B cell (primary cell): ENCODE data around the gene KRTAP3-1. TPM values are rescaled to one million over a fixed set of nuclear protein-coding genes. Genes with fewer than 3 reads are reported as not detected.

ENCODE experiments used
- ATAC-seq: fragments of 200-7000 bp; cut with Tn5 transposase; one replicate; pipeline ENCODE4 v1.10.0; 2021; ENCODE audit warnings: low read depth, mild to moderate bottlenecking, moderate number of reproducible peaks, moderate library complexity
- CTCF ChIA-PET: fragments of 350-600 bp; sonication (Branson Sonifier 250); formaldehyde crosslinking; loops from one replicate; lab custom pipeline; 2021; ENCODE audit warnings: antibody characterized with exemption, inconsistent platforms; lab: Charles Lee
- POLR2A ChIA-PET: fragments of 350-600 bp; sonication (Branson Sonifier 250); formaldehyde crosslinking; loops from one replicate; lab custom pipeline; 2021; ENCODE audit warnings: antibody characterized with exemption; lab: Charles Lee
- DNase-seq: peaks from one replicate; pipeline ENCODE4 v3.0.0; 2013
- H2AFZ ChIP-seq: 2 replicates; pipeline ENCODE4 v1.6.1; 2012; ENCODE audit warnings: mild to moderate bottlenecking, low read depth, low read length; ENCODE audit not compliant: insufficient read depth, poor library complexity, severe bottlenecking
- H3K27ac ChIP-seq, 2 donors: 1 replicate in 1 of 2; 2 replicates in 1 of 2; pipeline ENCODE4 v1.5.1; 2012 to 2013; ENCODE audit warnings: low read length in 2 of 2, mild to moderate bottlenecking in 2 of 2, moderate library complexity in 1 of 2
- H3K27me3 ChIP-seq, 4 experiments: fragments of 200-600 bp in 1 of 4; sonication (generic) in 1 of 4; replicated peaks in 1 of 4; 1 replicate in 2 of 4; 2 replicates in 2 of 4; pipeline versions ENCODE4 v1.6.1 to v1.7.0; 2013 to 2016; ENCODE audit warnings: low read length in 3 of 4, mild to moderate bottlenecking in 2 of 4, mixed read lengths in 1 of 4, moderate library complexity in 1 of 4; ENCODE audit not compliant: insufficient read depth in 4 of 4, control insufficient read depth in 3 of 4; ENCODE audit errors: control extremely low read depth in 1 of 4
- H3K36me3 ChIP-seq, 2 experiments: replicated peaks in 1 of 2; 1 replicate in 1 of 2; 2 replicates in 1 of 2; pipeline versions ENCODE4 v1.6.1 to v1.7.1; 2013; ENCODE audit warnings: low read length in 1 of 2; ENCODE audit not compliant: insufficient read depth in 2 of 2, control insufficient read depth in 1 of 2; ENCODE audit errors: control extremely low read depth in 1 of 2, extremely low read depth in 1 of 2
- H3K4me1 ChIP-seq, 2 donors: fragments of 200-600 bp in 1 of 2; sonication (generic) in 1 of 2; 1 replicate in 1 of 2; 2 replicates in 1 of 2; pipeline versions ENCODE4 v1.5.1 to v1.6.1; 2013 to 2017; ENCODE audit warnings: low read length in 2 of 2; ENCODE audit not compliant: control insufficient read depth in 2 of 2, insufficient read depth in 2 of 2
- H3K4me2 ChIP-seq: replicated peaks from 2 replicates; pipeline ENCODE3; 2012; ENCODE audit warnings: mild to moderate bottlenecking, low read depth, low read length; ENCODE audit not compliant: poor library complexity, severe bottlenecking
- H3K4me3 ChIP-seq, 5 experiments: fragments of 200-600 bp in 1 of 5; sonication (generic) in 1 of 5; 1 replicate in 3 of 5; 2 replicates in 2 of 5; pipeline versions ENCODE4 v1.5.1 to v1.7.0; 2011 to 2016; ENCODE audit warnings: low read length in 4 of 5, mild to moderate bottlenecking in 4 of 5, low read depth in 2 of 5, control low read depth in 1 of 5, moderate library complexity in 1 of 5; ENCODE audit not compliant: insufficient read depth in 1 of 5; ENCODE audit errors: control extremely low read depth in 1 of 5, extremely low read depth in 1 of 5
- H3K79me2 ChIP-seq: fragments of 200-600 bp; sonication (generic); one replicate; pipeline ENCODE4 v1.6.0; 2016; ENCODE audit warnings: low read length; ENCODE audit not compliant: control insufficient read depth, insufficient read depth
- H3K9ac ChIP-seq: fragments of 200-600 bp; sonication (generic); 2 replicates; pipeline ENCODE4 v1.6.1; 2017; ENCODE audit warnings: mild to moderate bottlenecking, low read length, moderate library complexity
- H3K9me3 ChIP-seq, 3 donors: one replicate each; pipeline versions ENCODE4 v1.6.1 to v1.7.1; 2013; ENCODE audit warnings: low read length in 2 of 3; ENCODE audit not compliant: control insufficient read depth in 2 of 3, insufficient read depth in 1 of 3; ENCODE audit errors: control extremely low read depth in 1 of 3
- H4K20me1 ChIP-seq: 2 replicates; pipeline ENCODE4 v1.6.0; 2012; ENCODE audit warnings: mild to moderate bottlenecking, low read length; ENCODE audit not compliant: insufficient read depth, control insufficient read depth, poor library complexity, severe bottlenecking
- H3K27ac Mint-ChIP-seq: one replicate; pipeline ENCODE4 v1.8.0; 2021; ENCODE audit warnings: mixed read lengths
- H3K27me3 Mint-ChIP-seq: one replicate; pipeline ENCODE4 v1.8.0; 2021; ENCODE audit warnings: mixed read lengths
- H3K4me1 Mint-ChIP-seq: one replicate; pipeline ENCODE4 v1.8.0; 2021; ENCODE audit warnings: mixed read lengths
- H3K4me3 Mint-ChIP-seq: one replicate; pipeline ENCODE4 v1.8.0; 2021; ENCODE audit warnings: mixed read lengths
- H3K9me3 Mint-ChIP-seq: one replicate; pipeline ENCODE4 v1.8.0; 2022; ENCODE audit warnings: mixed read lengths; ENCODE audit not compliant: insufficient read depth
- EZH2 ChIP-seq: IDR thresholded peaks from 2 replicates; pipeline ENCODE4 v1.6.1; 2012; ENCODE audit warnings: borderline replicate concordance, low read depth, mild to moderate bottlenecking, moderate library complexity, low read length; ENCODE audit not compliant: insufficient read depth, poor library complexity, severe bottlenecking
- WGBS: methylation state at CpG from one replicate; pipeline ENCODE4 v1.1.5; 2013; ENCODE audit warnings: missing lambda C conversion rate; ENCODE audit not compliant: insufficient coverage; 5-methylcytosine and 5-hydroxymethylcytosine counted together
- intact Hi-C: fragments of 100-400 bp; cut with micrococcal nuclease; formaldehyde crosslinking; loops from one replicate; pipeline ENCODE4 v1.10.0; 2022
- polyA plus RNA-seq: library from polyadenylated mRNA; depleted of rRNA; stranded (reverse); fragments of >200 nt; gene quantifications from 2 replicates; pipeline ENCODE4 v1.2.3, GENCODE V29; 2012
- total RNA-seq, 2 donors: library from RNA; stranded (reverse); fragments of 120-200 nt in 1 of 2; gene quantifications; 1 replicate in 1 of 2; 2 replicates in 1 of 2; pipeline versions ENCODE4 v1.2.3 to v1.2.4, GENCODE V29; 2013 to 2022
- TF ChIP-seq, protein P1 (sequence below): fragments of 200-600 bp; IDR thresholded peaks from one replicate; pipeline ENCODE4 v1.8.0; 2022; ENCODE audit warnings: antibody characterized with exemption, mild to moderate bottlenecking

KRTAP3-1 gene
- total and polyA plus RNA-seq, 2 donors (not counting 1 experiment from before 2014, with no cell fraction given) = not detected

DNA sequence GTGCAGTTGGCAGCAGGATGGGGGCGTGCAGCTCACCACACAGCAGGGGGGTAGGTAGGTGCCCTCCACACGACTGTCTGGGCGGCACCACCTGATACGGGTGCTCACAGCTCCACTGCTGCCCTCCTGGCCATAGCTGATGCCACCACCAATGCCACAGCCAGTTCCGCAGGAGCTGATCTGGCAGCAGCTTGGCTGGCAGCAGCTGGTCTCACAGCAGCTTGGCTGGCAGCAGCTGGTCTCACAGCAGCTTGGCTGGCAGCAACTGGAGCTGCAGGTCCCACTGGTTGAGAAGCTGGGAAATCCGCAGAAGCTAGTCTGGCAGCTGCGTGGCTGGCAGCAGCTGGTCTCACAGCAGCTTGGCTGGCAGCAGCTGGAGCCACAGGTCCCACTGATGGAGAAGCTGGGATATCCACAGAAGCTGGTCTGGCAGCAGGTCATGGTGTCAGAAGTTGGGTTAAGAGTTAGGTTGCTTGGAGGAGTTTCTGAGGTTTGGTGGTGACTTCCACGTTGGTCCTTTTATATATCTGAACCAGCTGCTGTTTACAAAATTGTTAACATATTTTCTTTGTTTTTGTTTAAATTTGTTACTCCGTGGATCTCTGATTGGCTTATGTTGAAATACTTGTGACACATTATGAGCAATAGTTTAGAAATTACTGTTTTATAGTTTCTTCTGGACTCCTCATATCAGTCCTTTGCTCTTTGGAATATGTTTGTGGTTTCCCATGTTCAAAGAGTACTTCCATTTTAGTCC lies 18.0 kb upstream of the KRTAP3-1 start, which contains the start of gene KRTAP1-5:
Gene KRTAP1-5, minus strand, starts transcription at position 494 of the 757 bp plus-strand sequence. Its CDS starts 53 bp downstream, at position 441.
- Mint-ChIP-seq H3K9me3 (peaks cover 8% of the 10 kb centered on the region), H3K27ac (no peak within 1 kb of the TSS), H3K4me3 (no peak within 1 kb of the TSS), H3K4me1 (no peaks in the 10 kb centered on the region), H3K27me3 (peaks cover 66% of the 10 kb centered on the region)
- Histone ChIP-seq H3K4me1 (no peaks in the 10 kb centered on the region), H3K36me3 (no peaks in the 10 kb centered on the region), H3K4me3 (no peak within 1 kb of the TSS), H3K9me3 (no peaks in the 10 kb centered on the region), H3K79me2 (no peaks in the 10 kb centered on the region), H3K4me2 (no peak within 1 kb of the TSS), H2AFZ (no peak within 1 kb of the TSS), H3K9ac (no peak within 1 kb of the TSS), H3K27ac (no peak within 1 kb of the TSS), H3K27me3 (peaks cover 0 to 9% (median 3%) of the 10 kb centered on the region in 4 experiments), H4K20me1 (no peaks in the 10 kb centered on the region)
- 88% methylated on average over 7 of the region's 9 CpGs for WGBS
- DNase-seq = no peak
- ChIA-PET POLR2A (no interaction called here), CTCF (no interaction called here)
- TF ChIP-seq, protein P1, sequence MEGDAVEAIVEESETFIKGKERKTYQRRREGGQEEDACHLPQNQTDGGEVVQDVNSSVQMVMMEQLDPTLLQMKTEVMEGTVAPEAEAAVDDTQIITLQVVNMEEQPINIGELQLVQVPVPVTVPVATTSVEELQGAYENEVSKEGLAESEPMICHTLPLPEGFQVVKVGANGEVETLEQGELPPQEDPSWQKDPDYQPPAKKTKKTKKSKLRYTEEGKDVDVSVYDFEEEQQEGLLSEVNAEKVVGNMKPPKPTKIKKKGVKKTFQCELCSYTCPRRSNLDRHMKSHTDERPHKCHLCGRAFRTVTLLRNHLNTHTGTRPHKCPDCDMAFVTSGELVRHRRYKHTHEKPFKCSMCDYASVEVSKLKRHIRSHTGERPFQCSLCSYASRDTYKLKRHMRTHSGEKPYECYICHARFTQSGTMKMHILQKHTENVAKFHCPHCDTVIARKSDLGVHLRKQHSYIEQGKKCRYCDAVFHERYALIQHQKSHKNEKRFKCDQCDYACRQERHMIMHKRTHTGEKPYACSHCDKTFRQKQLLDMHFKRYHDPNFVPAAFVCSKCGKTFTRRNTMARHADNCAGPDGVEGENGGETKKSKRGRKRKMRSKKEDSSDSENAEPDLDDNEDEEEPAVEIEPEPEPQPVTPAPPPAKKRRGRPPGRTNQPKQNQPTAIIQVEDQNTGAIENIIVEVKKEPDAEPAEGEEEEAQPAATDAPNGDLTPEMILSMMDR = no peak
- TF ChIP-seq EZH2 = no peak
- ATAC-seq = no peak
- intact Hi-C loops = no loop called here

DNA sequence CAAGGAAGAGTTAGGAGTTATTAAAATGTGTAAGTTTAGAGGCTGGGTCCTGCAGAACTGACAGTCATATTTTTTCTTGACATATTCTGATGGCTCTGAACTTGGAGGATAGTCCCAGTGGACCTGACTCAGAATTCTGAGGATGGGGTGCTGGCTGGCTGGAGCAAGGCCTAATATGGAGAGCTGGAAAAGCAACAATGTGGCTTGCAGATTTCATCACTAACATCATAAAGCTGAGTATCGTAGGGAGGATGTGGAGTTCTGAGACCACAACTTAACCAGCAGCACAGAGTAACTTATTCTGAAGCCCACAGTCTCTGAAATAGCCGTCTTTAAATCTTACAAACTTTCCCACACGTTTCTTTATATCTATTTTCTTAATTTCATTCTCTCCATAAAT lies 15.8 kb upstream of the KRTAP3-1 start:
- intact Hi-C loops = no loop called here
- H4K20me1 ChIP-seq = no peaks in the 10 kb centered on the region
- no peak overlapping the region for H2AFZ ChIP-seq
- Mint-ChIP-seq H3K4me3 (no peak overlapping the region), H3K9me3 (peaks cover 11% of the 10 kb centered on the region), H3K27ac (no peak overlapping the region), H3K27me3 (peaks cover 62% of the 10 kb centered on the region), H3K4me1 (no peaks in the 10 kb centered on the region)
- H3K36me3 ChIP-seq = no peaks in the 10 kb centered on the region
- ATAC-seq (no peak), DNase-seq (no peak)
- no peak overlapping the region for H3K9ac ChIP-seq
- no CpG with 5 or more reads among the region's 3 CpGs for WGBS
- no peak overlapping the region for H3K27ac ChIP-seq
- H3K4me3 ChIP-seq = no peak overlapping the region
- TF ChIP-seq, protein P1 = no peak
- TF ChIP-seq EZH2 = no peak
- ChIA-PET POLR2A (no interaction called here), CTCF (interaction anchor here (0.7 kb wide), 1 partner anchor 297 kb away, joined by 3 read pairs; no protein-coding TSS in a partner anchor)
- no peaks in the 10 kb centered on the region for H3K79me2 ChIP-seq
- peaks cover 0 to 5% (median 0%) of the 10 kb centered on the region in 3 donors for H3K9me3 ChIP-seq
- no peak overlapping the region for H3K4me2 ChIP-seq
- no peaks in the 10 kb centered on the region for H3K4me1 ChIP-seq
- H3K27me3 ChIP-seq = peaks cover 0 to 3% (median 2%) of the 10 kb centered on the region in 4 experiments
